ENCODE results near the gene NEURL1B.

DNA sequence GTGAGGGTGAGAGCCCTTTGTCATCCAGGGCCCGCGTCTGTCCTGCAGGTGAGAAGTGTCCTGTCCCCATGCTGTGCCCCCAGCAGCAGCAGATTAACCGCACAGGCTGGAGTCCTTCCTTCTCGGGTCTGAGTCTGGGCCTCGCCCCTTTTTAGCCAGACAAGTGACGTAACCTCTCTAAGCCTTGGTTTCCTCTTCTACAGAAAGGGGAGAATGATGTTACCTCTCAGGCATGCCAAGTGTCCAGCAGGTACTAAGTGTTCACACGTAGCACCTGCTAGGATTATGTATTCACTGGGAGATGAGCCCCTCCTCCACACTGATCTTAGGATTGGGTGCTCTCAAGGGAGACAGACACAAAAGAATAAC is 6.9 kb downstream of the NEURL1B start:
- TF ChIP-seq, protein P1, sequence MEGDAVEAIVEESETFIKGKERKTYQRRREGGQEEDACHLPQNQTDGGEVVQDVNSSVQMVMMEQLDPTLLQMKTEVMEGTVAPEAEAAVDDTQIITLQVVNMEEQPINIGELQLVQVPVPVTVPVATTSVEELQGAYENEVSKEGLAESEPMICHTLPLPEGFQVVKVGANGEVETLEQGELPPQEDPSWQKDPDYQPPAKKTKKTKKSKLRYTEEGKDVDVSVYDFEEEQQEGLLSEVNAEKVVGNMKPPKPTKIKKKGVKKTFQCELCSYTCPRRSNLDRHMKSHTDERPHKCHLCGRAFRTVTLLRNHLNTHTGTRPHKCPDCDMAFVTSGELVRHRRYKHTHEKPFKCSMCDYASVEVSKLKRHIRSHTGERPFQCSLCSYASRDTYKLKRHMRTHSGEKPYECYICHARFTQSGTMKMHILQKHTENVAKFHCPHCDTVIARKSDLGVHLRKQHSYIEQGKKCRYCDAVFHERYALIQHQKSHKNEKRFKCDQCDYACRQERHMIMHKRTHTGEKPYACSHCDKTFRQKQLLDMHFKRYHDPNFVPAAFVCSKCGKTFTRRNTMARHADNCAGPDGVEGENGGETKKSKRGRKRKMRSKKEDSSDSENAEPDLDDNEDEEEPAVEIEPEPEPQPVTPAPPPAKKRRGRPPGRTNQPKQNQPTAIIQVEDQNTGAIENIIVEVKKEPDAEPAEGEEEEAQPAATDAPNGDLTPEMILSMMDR (IDR thresholded peaks at IDR 0.05): no peak
- no peak for TF ChIP-seq POLR2A (IDR thresholded peaks at IDR 0.05)
